ENCODE measurements around the gene MAGEF1. TPM values are rescaled to one million over a fixed set of nuclear protein-coding genes. Genes with fewer than 3 reads are reported as not detected.

The MAGEF1 gene
- total and polyA plus RNA-seq, 10 of the 15 experiments (the other 5 are each of a cell fraction or from before 2014, with no cell fraction given) = 2.3 to 62.2 (median 27.1) TPM

- no peaks in the 10 kb centered on the region for H3K36me3 ChIP-seq (ENCODE audit: control insufficient read depth in 2 of 2, insufficient read depth in 2 of 2, low read length in 1 of 2)
- CTCF ChIA-PET = no interaction called here
- intact Hi-C loops (cut with micrococcal nuclease; ENCODE audit: unreplicated experiment) (no loop called here), in situ Hi-C loops (cut with MboI) (no loop called here)
- ATAC-seq = no peak
- no peak for DNase-seq (ENCODE audit: low read depth, low spot score)
- H3K79me2 ChIP-seq (ENCODE audit: control insufficient read depth, insufficient read depth, low read length) = no peaks in the 10 kb centered on the region
- 69% methylated on average over 2 of the region's 2 CpGs for WGBS (ENCODE audit: insufficient coverage, insufficient replicate concordance, low lambda C conversion rate, missing lambda C conversion rate)
- H3K27me3 ChIP-seq (replicated peaks in 1 of 2; ENCODE audit: control insufficient read depth in 2 of 2, insufficient read depth in 2 of 2, low read length in 1 of 2) = no peaks in the 10 kb centered on the region; a peak in 1 of 4 replicates
- POLR2A ChIA-PET = no interaction called here
- RAD21 ChIA-PET (ENCODE audit: unreplicated experiment) = no interaction called here
- no peak for FAIRE-seq
- H3K27ac ChIP-seq (ENCODE audit: control insufficient read depth, insufficient read depth) = no peak overlapping the region
- BruUV-seq (replicated peaks) = no TSS peak
- H3K9ac ChIP-seq (ENCODE audit: control insufficient read depth, insufficient read depth, low read length) = no peak overlapping the region
- H2AFZ ChIP-seq (ENCODE audit: control insufficient read depth, low read depth, low read length) = no peak overlapping the region
- SMC1A ChIA-PET (ENCODE audit: uncharacterized antibody, unreplicated experiment) = no interaction called here
- H4K20me1 ChIP-seq (ENCODE audit: control insufficient read depth, insufficient read depth) = no peaks in the 10 kb centered on the region
- no peak overlapping the region for H3K4me3 ChIP-seq
- H3K4me1 ChIP-seq (ENCODE audit: control insufficient read depth, insufficient read depth, low read length) = no peaks in the 10 kb centered on the region
- no peak for TF ChIP-seq YBX1 (IDR thresholded peaks at IDR 0.05)
- TF ChIP-seq CREB1 (IDR thresholded peaks at IDR 0.05; ENCODE audit: low read depth) = no peak
- TF ChIP-seq TCF3 (IDR thresholded peaks at IDR 0.05; ENCODE audit: borderline replicate concordance, insufficient read depth, low read depth, low read length) = no peak
- no peak for TF ChIP-seq NR2C1 (IDR thresholded peaks at IDR 0.05)
- TF ChIP-seq POLR2A (IDR thresholded peaks at IDR 0.05; ENCODE audit: low read depth, low read length) = no peak
- TF ChIP-seq JUND (IDR thresholded peaks at IDR 0.05; ENCODE audit: low read depth, low read length) = no peak
- TF ChIP-seq IKZF2 (IDR thresholded peaks at IDR 0.05) = no peak
- no peak for TF ChIP-seq NFXL1 (IDR thresholded peaks at IDR 0.05; ENCODE audit: borderline replicate concordance)
- no peak overlapping the region for H3K4me2 ChIP-seq (ENCODE audit: control insufficient read depth, insufficient read depth)
- no peaks in the 10 kb centered on the region for H3K9me3 ChIP-seq (replicated peaks; ENCODE audit: control insufficient read depth, insufficient read depth, low read length)
Observed at GRCh38 chr3:184700759-184701158, 11.1 kb downstream of the MAGEF1 start.

GRCh38 chr3:184697845-184698244 lies 14.0 kb downstream of the MAGEF1 start:
- H3K9me3 ChIP-seq (replicated peaks; ENCODE audit: control insufficient read depth, insufficient read depth, low read length) = no peaks in the 10 kb centered on the region
- H3K79me2 ChIP-seq (ENCODE audit: control insufficient read depth, insufficient read depth, low read length) = no peaks in the 10 kb centered on the region
- no peak overlapping the region for H3K4me2 ChIP-seq (ENCODE audit: control insufficient read depth, insufficient read depth)
- no TSS peak for BruUV-seq (replicated peaks)
- no peak for ATAC-seq
- no peak for DNase-seq (ENCODE audit: low read depth, low spot score)
- CTCF ChIA-PET = no interaction called here
- no peak overlapping the region for H3K4me3 ChIP-seq
- no peaks in the 10 kb centered on the region; a peak in 1 of 4 replicates for H3K27me3 ChIP-seq (replicated peaks in 1 of 2; ENCODE audit: control insufficient read depth in 2 of 2, insufficient read depth in 2 of 2, low read length in 1 of 2)
- no peaks in the 10 kb centered on the region for H3K4me1 ChIP-seq (ENCODE audit: control insufficient read depth, insufficient read depth, low read length)
- no peak overlapping the region for H2AFZ ChIP-seq (ENCODE audit: control insufficient read depth, low read depth, low read length)
- POLR2A ChIA-PET = no interaction called here
- whole genome bisulfite sequencing (ENCODE audit: insufficient coverage, insufficient replicate concordance, low lambda C conversion rate, missing lambda C conversion rate) = 65% methylated on average over 8 of the region's 8 CpGs
- intact Hi-C loops (cut with micrococcal nuclease; ENCODE audit: unreplicated experiment) (no loop called here), in situ Hi-C loops (cut with MboI) (no loop called here)
- no peak for FAIRE-seq
- no peak overlapping the region for H3K27ac ChIP-seq (ENCODE audit: control insufficient read depth, insufficient read depth)
- no peak overlapping the region for H3K9ac ChIP-seq (ENCODE audit: control insufficient read depth, insufficient read depth, low read length)
- SMC1A ChIA-PET (ENCODE audit: uncharacterized antibody, unreplicated experiment) = no interaction called here
- no peaks in the 10 kb centered on the region for H4K20me1 ChIP-seq (ENCODE audit: control insufficient read depth, insufficient read depth)
- RAD21 ChIA-PET (ENCODE audit: unreplicated experiment) = no interaction called here
- H3K36me3 ChIP-seq (ENCODE audit: control insufficient read depth in 2 of 2, insufficient read depth in 2 of 2, low read length in 1 of 2) = no peaks in the 10 kb centered on the region
- no peak for TF ChIP-seq EGR1 (IDR thresholded peaks at IDR 0.05; ENCODE audit: borderline replicate concordance in 1 of 2, low read depth in 2 of 2, low read length in 2 of 2)
- TF ChIP-seq ZNF274 (IDR thresholded peaks at IDR 0.05; ENCODE audit: insufficient read depth, insufficient read length) = no peak
- TF ChIP-seq ATF3 (IDR thresholded peaks at IDR 0.05; ENCODE audit: borderline replicate concordance, extremely low read depth, low read depth, low read length) = no peak
- no peak for TF ChIP-seq E4F1 (IDR thresholded peaks at IDR 0.05; ENCODE audit: borderline replicate concordance, partially characterized antibody)
- no peak for TF ChIP-seq E2F4 (IDR thresholded peaks at IDR 0.05; ENCODE audit: low read depth, low read length)
- TF ChIP-seq SIX5 (IDR thresholded peaks at IDR 0.05; ENCODE audit: low read depth, low read length, severe bottlenecking) = no peak
- TF ChIP-seq PKNOX1 (IDR thresholded peaks at IDR 0.05) = no peak

Measured in GM12878 (cell line).